Right lobe of liver (tissue), 6 donors: ENCODE data around the gene DHRS13. TPM values are rescaled to one million over a fixed set of nuclear protein-coding genes. Genes with fewer than 3 reads are reported as not detected.
"Not testable (repeated sequence)": the region's sequence is repeated elsewhere in the genome, so short reads cannot be mapped to it uniquely, and the experiment has no call there.

ENCODE experiments used
- ATAC-seq, 4 donors: fragments of 200-7000 bp; cut with Tn5 transposase; one replicate each; pipeline ENCODE4 v1.9.1; 2020; ENCODE audit warnings: mild to moderate bottlenecking in 4 of 4, moderate library complexity in 4 of 4
- DNase-seq, 3 donors: peaks; one replicate each; pipeline ENCODE4 v3.0.0-alpha.2; 2020
- H3K27ac ChIP-seq, 3 donors: fragments of 200-600 bp; one replicate each; pipeline ENCODE4 v1.8.0; 2022
- H3K27me3 ChIP-seq, 2 donors: fragments of 200-600 bp; one replicate each; pipeline ENCODE4 v1.8.0; 2022
- H3K36me3 ChIP-seq, 4 donors: fragments of 200-600 bp; sonication (generic) in 1 of 4; one replicate each; pipeline versions ENCODE4 v1.5.1 to v1.8.0; 2017 to 2022; ENCODE audit warnings: control low read depth in 1 of 4
- H3K4me1 ChIP-seq, 4 donors: fragments of 200-600 bp; sonication (generic) in 1 of 4; one replicate each; pipeline versions ENCODE4 v1.5.1 to v1.8.0; 2017 to 2022; ENCODE audit warnings: control low read depth in 1 of 4
- H3K4me3 ChIP-seq, 3 donors: fragments of 200-600 bp; one replicate each; pipeline ENCODE4 v1.8.0; 2022
- H3K9me3 ChIP-seq, 4 donors: fragments of 200-600 bp; sonication (generic) in 1 of 4; one replicate each; pipeline versions ENCODE4 v1.5.1 to v1.8.0; 2017 to 2022; ENCODE audit warnings: control low read depth in 1 of 4
- CTCF ChIP-seq, 4 donors: fragments of 200-600 bp in 3 of 4; fragments of 450-650 bp in 1 of 4; IDR thresholded peaks; one replicate each; pipeline versions ENCODE4 v1.5.1 to v1.8.0; 2016 to 2022; ENCODE audit warnings: antibody characterized with exemption in 4 of 4, mild to moderate bottlenecking in 2 of 4
- POLR2A ChIP-seq: fragments of 450-650 bp; IDR thresholded peaks from one replicate; pipeline ENCODE4 v1.6.1; 2017; ENCODE audit warnings: antibody characterized with exemption, mild to moderate bottlenecking
- WGBS: methylation state at CpG from one replicate; pipeline ENCODE4 v1.1.6; 2018; ENCODE audit warnings: low coverage, low lambda C conversion rate; ENCODE audit not compliant: insufficient coverage; ENCODE audit errors: missing lambda C conversion rate; 5-methylcytosine and 5-hydroxymethylcytosine counted together
- intact Hi-C, 2 donors: fragments of 100-400 bp; cut with DNase I; formaldehyde crosslinking; loops; one replicate each; pipeline versions ENCODE4 v1.11.2 to v1.14.1; 2022
- total RNA-seq, 6 experiments: library from RNA; depleted of rRNA in 2 of 6; stranded (reverse); fragments of >200 nt in 2 of 6; fragmentation: NEBNext Ultra II Directional in 3 of 6; extraction: Animal tissue kit (Norgen Biotek cat#: 25700) in 3 of 6; gene quantifications; one replicate each; pipeline versions ENCODE4 v1.1.0 to v1.2.4, GENCODE V29; 2016 to 2023
- donor health status: DM: no; HTN: yes; CAD: no.
- donor health status: DM: no; HTN: no; CAD: no.
- donor health status: DM: no; HTN: no; CAD: no.
- donor health status: DM: no; HTN: yes; CAD: no.
- donor health status: DM: no; HTN: yes; CAD: no.

Gene DHRS13
- total RNA-seq, 6 experiments from 2014 or later = 3.4 to 27.4 (median 8.8) TPM

- H3K36me3 ChIP-seq = peaks cover 0 to 25% (median 8%) of the 10 kb centered on the region in 4 donors
- WGBS = 40% methylated on average over 4 of the region's 4 CpGs
- TF ChIP-seq POLR2A (no peak), CTCF (IDR thresholded peaks at IDR 0.05) (no peak)
- H3K4me3 ChIP-seq = no peak overlapping the region
- intact Hi-C loops = no loop called here
- H3K27me3 ChIP-seq = no peaks in the 10 kb centered on the region
- H3K27ac ChIP-seq = no peak overlapping the region
- no peak for ATAC-seq
- DNase-seq = no peak
- no peaks in the 10 kb centered on the region for H3K9me3 ChIP-seq
- H3K4me1 ChIP-seq = peaks cover 0 to 26% (median 2%) of the 10 kb centered on the region in 4 donors
These were observed 1.9 kb upstream of the DHRS13 start for GRCh38 chr17:28904800-28905199.

GRCh38 chr17:28903546-28903841, 615 bp upstream of the DHRS13 start:
- H3K4me3 ChIP-seq, H3K9me3 ChIP-seq, ATAC-seq, DNase-seq, H3K27me3 ChIP-seq, intact Hi-C loops, H3K27ac ChIP-seq: not testable (repeated sequence)
- H3K36me3 ChIP-seq = peaks cover 0 to 15% (median 5%) of the 10 kb centered on the region in 4 donors
- 53% methylated on average over 5 of the region's 5 CpGs for WGBS
- H3K4me1 ChIP-seq = peaks cover 0 to 18% (median 2%) of the 10 kb centered on the region in 4 donors

- peak; percentile 59 to 73 (median 62) for DNase-seq
- intact Hi-C loops = no loop called here
- ATAC-seq = peak; percentile 18 to 58 (median 48)
- H3K9me3 ChIP-seq = no peaks in the 10 kb centered on the region
- H3K36me3 ChIP-seq = peaks cover 0 to 10% (median 1%) of the 10 kb centered on the region in 4 donors
- H3K4me3 ChIP-seq = peak overlapping the region; percentile 57 to 78 (median 74)
- WGBS = 7% methylated on average over 32 of the region's 62 CpGs
- no peaks in the 10 kb centered on the region for H3K27me3 ChIP-seq
- H3K4me1 ChIP-seq = peaks cover 0 to 20% (median 5%) of the 10 kb centered on the region in 4 donors
- TF ChIP-seq POLR2A = peak; percentile 44
- TF ChIP-seq CTCF (IDR thresholded peaks at IDR 0.05) = no peak
- peak overlapping the region; percentile 69 to 80 (median 69) for H3K27ac ChIP-seq
These were observed 737 bp downstream of the DHRS13 start for GRCh38 chr17:28901866-28902818.

GRCh38 chr17:28900986-28901726, 1.7 kb downstream of the DHRS13 start:
- DNase-seq = peak in 1 of 3 donors; percentile 56
- peak overlapping the region in 1 of 3 donors; percentile 69 for H3K27ac ChIP-seq

More at GRCh38 chr17:28900986-28901726, 1.7 kb downstream of the DHRS13 start:
- Histone ChIP-seq H3K27me3 (no peaks in the 10 kb centered on the region), H3K36me3 (peaks cover 0 to 5% (median 0%) of the 10 kb centered on the region in 4 donors), H3K4me3 (peak overlapping the region in 1 of 3 donors; percentile 57), H3K4me1 (peaks cover 0 to 24% (median 6%) of the 10 kb centered on the region in 4 donors), H3K9me3 (no peaks in the 10 kb centered on the region)
- WGBS = 80% methylated on average over 1 of the region's 24 CpGs
- TF ChIP-seq CTCF (IDR thresholded peaks at IDR 0.05) (no peak), POLR2A (no peak)
- ATAC-seq = peak in 1 of 4 donors; percentile 28
- intact Hi-C loops = no loop called here
